ENCODE results near the gene MARCHF6. TPM values are rescaled to one million over a fixed set of nuclear protein-coding genes. Genes with fewer than 3 reads are reported as not detected.

Gene MARCHF6
- total and polyA plus RNA-seq, 2 experiments from 2014 or later = 70.8 to 77.5 TPM

DNA sequence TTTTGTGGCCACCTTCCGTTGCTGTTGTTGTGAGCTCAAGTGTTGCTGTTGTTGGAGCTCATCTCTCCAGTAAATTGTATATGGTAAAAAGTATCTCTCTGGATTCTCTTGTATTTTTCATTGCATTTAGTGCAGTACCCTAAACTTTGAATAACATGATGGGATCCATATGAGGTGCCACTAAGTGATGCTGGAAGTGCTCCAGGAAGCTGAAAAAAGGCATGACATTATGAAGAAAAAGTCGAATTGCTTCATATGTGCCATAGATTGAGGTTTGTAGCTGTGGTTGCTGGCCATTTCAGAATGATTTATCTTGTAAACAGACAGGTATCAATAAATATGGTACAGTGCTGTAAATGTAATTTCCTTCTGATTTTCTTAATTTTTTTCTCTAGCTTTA, 5.5 kb downstream of the MARCHF6 start (continued):
- TF ChIP-seq, protein P1, sequence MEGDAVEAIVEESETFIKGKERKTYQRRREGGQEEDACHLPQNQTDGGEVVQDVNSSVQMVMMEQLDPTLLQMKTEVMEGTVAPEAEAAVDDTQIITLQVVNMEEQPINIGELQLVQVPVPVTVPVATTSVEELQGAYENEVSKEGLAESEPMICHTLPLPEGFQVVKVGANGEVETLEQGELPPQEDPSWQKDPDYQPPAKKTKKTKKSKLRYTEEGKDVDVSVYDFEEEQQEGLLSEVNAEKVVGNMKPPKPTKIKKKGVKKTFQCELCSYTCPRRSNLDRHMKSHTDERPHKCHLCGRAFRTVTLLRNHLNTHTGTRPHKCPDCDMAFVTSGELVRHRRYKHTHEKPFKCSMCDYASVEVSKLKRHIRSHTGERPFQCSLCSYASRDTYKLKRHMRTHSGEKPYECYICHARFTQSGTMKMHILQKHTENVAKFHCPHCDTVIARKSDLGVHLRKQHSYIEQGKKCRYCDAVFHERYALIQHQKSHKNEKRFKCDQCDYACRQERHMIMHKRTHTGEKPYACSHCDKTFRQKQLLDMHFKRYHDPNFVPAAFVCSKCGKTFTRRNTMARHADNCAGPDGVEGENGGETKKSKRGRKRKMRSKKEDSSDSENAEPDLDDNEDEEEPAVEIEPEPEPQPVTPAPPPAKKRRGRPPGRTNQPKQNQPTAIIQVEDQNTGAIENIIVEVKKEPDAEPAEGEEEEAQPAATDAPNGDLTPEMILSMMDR (conservative IDR thresholded peaks at IDR 0.05; ENCODE audit: low read depth in 2 of 2) = no peak
- TF ChIP-seq EZH2phosphoT487 (IDR thresholded peaks at IDR 0.05; ENCODE audit: unreplicated experiment) (no peak), JUNB (IDR thresholded peaks at IDR 0.05; ENCODE audit: unreplicated experiment) (no peak)
- TF ChIP-seq, protein P2, sequence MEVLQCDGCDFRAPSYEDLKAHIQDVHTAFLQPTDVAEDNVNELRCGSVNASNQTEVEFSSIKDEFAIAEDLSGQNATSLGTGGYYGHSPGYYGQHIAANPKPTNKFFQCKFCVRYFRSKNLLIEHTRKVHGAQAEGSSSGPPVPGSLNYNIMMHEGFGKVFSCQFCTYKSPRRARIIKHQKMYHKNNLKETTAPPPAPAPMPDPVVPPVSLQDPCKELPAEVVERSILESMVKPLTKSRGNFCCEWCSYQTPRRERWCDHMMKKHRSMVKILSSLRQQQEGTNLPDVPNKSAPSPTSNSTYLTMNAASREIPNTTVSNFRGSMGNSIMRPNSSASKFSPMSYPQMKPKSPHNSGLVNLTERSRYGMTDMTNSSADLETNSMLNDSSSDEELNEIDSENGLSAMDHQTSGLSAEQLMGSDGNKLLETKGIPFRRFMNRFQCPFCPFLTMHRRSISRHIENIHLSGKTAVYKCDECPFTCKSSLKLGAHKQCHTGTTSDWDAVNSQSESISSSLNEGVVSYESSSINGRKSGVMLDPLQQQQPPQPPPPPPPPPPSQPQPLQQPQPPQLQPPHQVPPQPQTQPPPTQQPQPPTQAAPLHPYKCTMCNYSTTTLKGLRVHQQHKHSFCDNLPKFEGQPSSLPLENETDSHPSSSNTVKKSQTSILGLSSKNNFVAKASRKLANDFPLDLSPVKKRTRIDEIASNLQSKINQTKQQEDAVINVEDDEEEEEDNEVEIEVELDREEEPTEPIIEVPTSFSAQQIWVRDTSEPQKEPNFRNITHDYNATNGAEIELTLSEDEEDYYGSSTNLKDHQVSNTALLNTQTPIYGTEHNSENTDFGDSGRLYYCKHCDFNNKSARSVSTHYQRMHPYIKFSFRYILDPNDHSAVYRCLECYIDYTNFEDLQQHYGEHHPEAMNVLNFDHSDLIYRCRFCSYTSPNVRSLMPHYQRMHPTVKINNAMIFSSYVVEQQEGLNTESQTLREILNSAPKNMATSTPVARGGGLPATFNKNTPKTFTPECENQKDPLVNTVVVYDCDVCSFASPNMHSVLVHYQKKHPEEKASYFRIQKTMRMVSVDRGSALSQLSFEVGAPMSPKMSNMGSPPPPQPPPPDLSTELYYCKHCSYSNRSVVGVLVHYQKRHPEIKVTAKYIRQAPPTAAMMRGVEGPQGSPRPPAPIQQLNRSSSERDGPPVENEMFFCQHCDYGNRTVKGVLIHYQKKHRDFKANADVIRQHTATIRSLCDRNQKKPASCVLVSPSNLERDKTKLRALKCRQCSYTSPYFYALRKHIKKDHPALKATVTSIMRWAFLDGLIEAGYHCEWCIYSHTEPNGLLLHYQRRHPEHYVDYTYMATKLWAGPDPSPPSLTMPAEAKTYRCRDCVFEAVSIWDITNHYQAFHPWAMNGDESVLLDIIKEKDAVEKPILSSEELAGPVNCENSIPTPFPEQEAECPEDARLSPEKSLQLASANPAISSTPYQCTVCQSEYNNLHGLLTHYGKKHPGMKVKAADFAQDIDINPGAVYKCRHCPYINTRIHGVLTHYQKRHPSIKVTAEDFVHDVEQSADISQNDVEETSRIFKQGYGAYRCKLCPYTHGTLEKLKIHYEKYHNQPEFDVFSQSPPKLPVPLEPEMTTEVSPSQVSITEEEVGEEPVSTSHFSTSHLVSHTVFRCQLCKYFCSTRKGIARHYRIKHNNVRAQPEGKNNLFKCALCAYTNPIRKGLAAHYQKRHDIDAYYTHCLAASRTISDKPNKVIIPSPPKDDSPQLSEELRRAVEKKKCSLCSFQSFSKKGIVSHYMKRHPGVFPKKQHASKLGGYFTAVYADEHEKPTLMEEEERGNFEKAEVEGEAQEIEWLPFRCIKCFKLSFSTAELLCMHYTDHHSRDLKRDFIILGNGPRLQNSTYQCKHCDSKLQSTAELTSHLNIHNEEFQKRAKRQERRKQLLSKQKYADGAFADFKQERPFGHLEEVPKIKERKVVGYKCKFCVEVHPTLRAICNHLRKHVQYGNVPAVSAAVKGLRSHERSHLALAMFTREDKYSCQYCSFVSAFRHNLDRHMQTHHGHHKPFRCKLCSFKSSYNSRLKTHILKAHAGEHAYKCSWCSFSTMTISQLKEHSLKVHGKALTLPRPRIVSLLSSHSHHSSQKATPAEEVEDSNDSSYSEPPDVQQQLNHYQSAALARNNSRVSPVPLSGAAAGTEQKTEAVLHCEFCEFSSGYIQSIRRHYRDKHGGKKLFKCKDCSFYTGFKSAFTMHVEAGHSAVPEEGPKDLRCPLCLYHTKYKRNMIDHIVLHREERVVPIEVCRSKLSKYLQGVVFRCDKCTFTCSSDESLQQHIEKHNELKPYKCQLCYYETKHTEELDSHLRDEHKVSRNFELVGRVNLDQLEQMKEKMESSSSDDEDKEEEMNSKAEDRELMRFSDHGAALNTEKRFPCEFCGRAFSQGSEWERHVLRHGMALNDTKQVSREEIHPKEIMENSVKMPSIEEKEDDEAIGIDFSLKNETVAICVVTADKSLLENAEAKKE (CRISPR knock-in tag; IDR thresholded peaks at IDR 0.05) = no peak

DNA sequence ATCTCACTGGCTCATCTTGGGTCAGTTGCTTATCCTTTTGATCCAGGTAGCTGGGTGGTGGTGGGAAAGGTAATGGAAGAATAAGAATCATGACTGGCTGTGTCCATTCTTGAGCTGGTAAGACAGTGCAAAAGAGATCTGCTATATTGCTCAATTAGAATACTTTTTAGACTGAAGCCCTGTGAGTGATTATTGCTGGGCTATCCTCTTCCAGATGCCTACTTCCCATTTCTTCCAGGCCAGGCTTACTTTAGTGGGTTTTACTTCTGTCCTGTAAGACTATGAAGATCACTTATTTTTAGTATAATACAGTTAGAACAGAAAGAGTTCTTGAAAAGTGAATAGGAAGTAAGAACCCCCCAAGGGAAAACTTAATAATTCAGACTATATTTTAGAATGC, 7.2 kb downstream of the MARCHF6 start:
- no peaks in the 10 kb centered on the region; the same call in 1 of the 2 replicates for H3K4me1 ChIP-seq (ENCODE audit: insufficient read depth)
- ATAC-seq = no peak
- H4K20me1 ChIP-seq (replicated peaks; ENCODE audit: insufficient read depth) = peaks cover 52% of the 10 kb centered on the region
- no peaks in the 10 kb centered on the region for H3K27me3 ChIP-seq (ENCODE audit: insufficient read depth)
- H3K36me3 Mint-ChIP-seq (ENCODE audit: low read depth) = 0 out of 3 replicates have a peak, but pooled peaks cover 3% of the 10 kb centered on the region
- peaks cover 3% of the 10 kb centered on the region; the same call in 1 of the 2 replicates for H3K36me3 ChIP-seq (ENCODE audit: insufficient read depth)
- peaks cover 2% of the 10 kb centered on the region for H3K27me3 Mint-ChIP-seq (ENCODE audit: insufficient read depth, low read depth, poor library complexity)
- peaks cover 13% of the 10 kb centered on the region for H3K4me1 Mint-ChIP-seq
- H3K27ac Mint-ChIP-seq = no peak overlapping the region
- no peak overlapping the region for H3K4me3 Mint-ChIP-seq
- H3K4me3 ChIP-seq = no peak overlapping the region
- peaks cover 100% of the 10 kb centered on the region for H3K79me2 ChIP-seq (replicated peaks; ENCODE audit: insufficient read depth)
- no peaks in the 10 kb centered on the region for H3F3A ChIP-seq (replicated peaks; ENCODE audit: low read depth)
- H3K9me3 Mint-ChIP-seq = no peaks in the 10 kb centered on the region
- no peaks in the 10 kb centered on the region for H3K9me2 ChIP-seq (ENCODE audit: insufficient read depth)
- no peak for DNase-seq (ENCODE audit: low spot score)
- no peak overlapping the region for H3K4me2 ChIP-seq
- no peak overlapping the region for H2AFZ ChIP-seq
- no peak overlapping the region for H3K27ac ChIP-seq (ENCODE audit: low read depth)
- TF ChIP-seq, protein P2 (CRISPR knock-in tag; IDR thresholded peaks at IDR 0.05) = no peak
- TF ChIP-seq ZNF114 (CRISPR knock-in tag; IDR thresholded peaks at IDR 0.05) (no peak), EZH2phosphoT487 (IDR thresholded peaks at IDR 0.05; ENCODE audit: unreplicated experiment) (no peak)

All from GM23338 (cell line).